ENCODE measurements around the gene ST7. TPM values are rescaled to one million over a fixed set of nuclear protein-coding genes. Genes with fewer than 3 reads are reported as not detected.

ST7 gene
- total RNA-seq, 1 donor from 2014 or later = 39.3 TPM

- peaks cover 6% of the 10 kb centered on the region for H3K4me1 ChIP-seq (ENCODE audit: insufficient read depth, low read length)
- DNase-seq (ENCODE audit: low read depth) (no peak), FAIRE-seq (no peak)
- H3K4me3 Mint-ChIP-seq (ENCODE audit: unreplicated experiment) = no peak overlapping the region
- peaks cover 8% of the 10 kb centered on the region for H3K79me2 ChIP-seq (ENCODE audit: insufficient read depth, low read length)
- H4K20me1 ChIP-seq (ENCODE audit: insufficient read depth, low read length) = peaks cover 7% of the 10 kb centered on the region
- H3K4me1 Mint-ChIP-seq (ENCODE audit: low read depth, unreplicated experiment) = peaks cover 11% of the 10 kb centered on the region
- no peaks in the 10 kb centered on the region for H3K9me3 ChIP-seq (ENCODE audit: insufficient read depth, low read depth, low read length)
- no peaks in the 10 kb centered on the region for H3K36me3 ChIP-seq (ENCODE audit: insufficient read depth, low read length)
- H3K9ac ChIP-seq (ENCODE audit: low read length) = no peak overlapping the region
- no peak overlapping the region for H2AFZ ChIP-seq (ENCODE audit: low read depth, low read length)
- TF ChIP-seq EZH2 (IDR thresholded peaks at IDR 0.05; ENCODE audit: insufficient read depth, low read length) (no peak), CTCF (IDR thresholded peaks at IDR 0.05; ENCODE audit: insufficient read depth, low read depth, low read length) (no peak)
- H3K4me3 ChIP-seq (ENCODE audit: insufficient read depth, low read depth, low read length) = no peak overlapping the region
- no peak overlapping the region for H3K27ac Mint-ChIP-seq (ENCODE audit: unreplicated experiment)
- no peaks in the 10 kb centered on the region for H3K27me3 ChIP-seq (ENCODE audit: insufficient read depth, low read length)
- H3K27ac ChIP-seq (ENCODE audit: low read depth, low read length) = no peak overlapping the region
- H3K36me3 Mint-ChIP-seq (ENCODE audit: low read depth, unreplicated experiment) = peaks cover 3% of the 10 kb centered on the region
- H3K9me3 Mint-ChIP-seq (ENCODE audit: unreplicated experiment) = no peaks in the 10 kb centered on the region
- no peaks in the 10 kb centered on the region for H3K27me3 Mint-ChIP-seq (ENCODE audit: low read depth, unreplicated experiment)
- H3K4me2 ChIP-seq (ENCODE audit: low read length) = no peak overlapping the region
Observed at GRCh38 chr7:117117172-117117571, 163.9 kb downstream of the ST7 start.

DNA sequence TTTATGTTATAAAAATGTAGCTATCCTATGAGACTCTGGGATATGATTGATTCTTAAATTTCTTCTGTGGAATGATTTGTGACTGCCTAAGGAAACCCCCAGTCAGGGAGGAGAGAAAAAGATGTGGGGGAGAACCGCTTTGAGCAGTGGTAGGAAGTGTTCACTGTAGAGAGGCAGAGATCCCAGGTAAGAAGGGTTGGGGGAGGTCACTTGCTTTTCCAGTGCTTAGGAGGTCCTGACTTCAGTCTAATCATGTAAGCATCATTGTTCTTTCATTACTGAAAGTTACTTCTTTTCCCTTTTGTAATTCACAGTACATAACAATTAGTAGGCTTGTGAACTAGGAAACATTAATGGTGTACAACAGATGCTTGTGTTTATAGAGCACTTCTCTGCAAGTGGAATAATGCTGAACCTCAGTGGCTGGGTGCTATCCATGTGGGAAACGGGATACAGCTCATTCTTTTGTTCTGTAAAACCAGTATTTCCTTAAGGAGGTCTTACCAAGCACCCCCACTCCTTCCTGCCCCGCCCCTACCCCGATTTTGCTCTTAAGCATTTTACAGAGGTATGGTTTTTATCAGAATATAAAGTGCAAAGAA lies 165.4 kb downstream of the ST7 start:
- H3K4me1 Mint-ChIP-seq (ENCODE audit: low read depth, unreplicated experiment) = peaks cover 26% of the 10 kb centered on the region

More for the DNA sequence above, 165.4 kb downstream of the ST7 start:
- Histone ChIP-seq H3K4me3 (ENCODE audit: insufficient read depth, low read depth, low read length) (no peak overlapping the region), H3K36me3 (ENCODE audit: insufficient read depth, low read length) (no peaks in the 10 kb centered on the region), H3K4me2 (ENCODE audit: low read length) (no peak overlapping the region), H3K27me3 (ENCODE audit: insufficient read depth, low read length) (no peaks in the 10 kb centered on the region), H2AFZ (ENCODE audit: low read depth, low read length) (no peak overlapping the region), H3K4me1 (ENCODE audit: insufficient read depth, low read length) (peaks cover 21% of the 10 kb centered on the region), H4K20me1 (ENCODE audit: insufficient read depth, low read length) (peaks cover 7% of the 10 kb centered on the region), H3K27ac (ENCODE audit: low read depth, low read length) (no peak overlapping the region), H3K9ac (ENCODE audit: low read length) (peak overlapping the region; percentile 31), H3K9me3 (ENCODE audit: insufficient read depth, low read depth, low read length) (no peaks in the 10 kb centered on the region), H3K79me2 (ENCODE audit: insufficient read depth, low read length) (peaks cover 8% of the 10 kb centered on the region)
- Mint-ChIP-seq H3K9me3 (ENCODE audit: unreplicated experiment) (no peaks in the 10 kb centered on the region), H3K4me3 (ENCODE audit: unreplicated experiment) (peak overlapping the region; percentile 30), H3K36me3 (ENCODE audit: low read depth, unreplicated experiment) (peaks cover 5% of the 10 kb centered on the region), H3K27me3 (ENCODE audit: low read depth, unreplicated experiment) (no peaks in the 10 kb centered on the region), H3K27ac (ENCODE audit: unreplicated experiment) (no peak overlapping the region)
- no peak for DNase-seq (ENCODE audit: low read depth)
- no peak for FAIRE-seq
- TF ChIP-seq EZH2 (IDR thresholded peaks at IDR 0.05; ENCODE audit: insufficient read depth, low read length) = no peak
- TF ChIP-seq CTCF (IDR thresholded peaks at IDR 0.05; ENCODE audit: insufficient read depth, low read depth, low read length) = no peak
